B cell (primary cell): ENCODE results near the gene YWHAG. TPM values are rescaled to one million over a fixed set of nuclear protein-coding genes. Genes with fewer than 3 reads are reported as not detected.

Experiments
- ATAC-seq: fragments of 200-7000 bp; cut with Tn5 transposase; one replicate; pipeline ENCODE4 v1.10.0; 2021; ENCODE audit warnings: low read depth, mild to moderate bottlenecking, moderate number of reproducible peaks, moderate library complexity
- CTCF ChIA-PET: fragments of 350-600 bp; sonication (Branson Sonifier 250); formaldehyde crosslinking; loops from one replicate; lab custom pipeline; 2021; ENCODE audit warnings: antibody characterized with exemption, inconsistent platforms; lab: Charles Lee
- POLR2A ChIA-PET: fragments of 350-600 bp; sonication (Branson Sonifier 250); formaldehyde crosslinking; loops from one replicate; lab custom pipeline; 2021; ENCODE audit warnings: antibody characterized with exemption; lab: Charles Lee
- DNase-seq: peaks from one replicate; pipeline ENCODE4 v3.0.0; 2013
- H2AFZ ChIP-seq: 2 replicates; pipeline ENCODE4 v1.6.1; 2012; ENCODE audit warnings: mild to moderate bottlenecking, low read depth, low read length; ENCODE audit not compliant: insufficient read depth, poor library complexity, severe bottlenecking
- H3K27ac ChIP-seq, 2 donors: 1 replicate in 1 of 2; 2 replicates in 1 of 2; pipeline ENCODE4 v1.5.1; 2012 to 2013; ENCODE audit warnings: low read length in 2 of 2, mild to moderate bottlenecking in 2 of 2, moderate library complexity in 1 of 2
- H3K27me3 ChIP-seq, 4 experiments: fragments of 200-600 bp in 1 of 4; sonication (generic) in 1 of 4; replicated peaks in 1 of 4; 1 replicate in 2 of 4; 2 replicates in 2 of 4; pipeline versions ENCODE4 v1.6.1 to v1.7.0; 2013 to 2016; ENCODE audit warnings: low read length in 3 of 4, mild to moderate bottlenecking in 2 of 4, mixed read lengths in 1 of 4, moderate library complexity in 1 of 4; ENCODE audit not compliant: insufficient read depth in 4 of 4, control insufficient read depth in 3 of 4; ENCODE audit errors: control extremely low read depth in 1 of 4
- H3K36me3 ChIP-seq, 2 experiments: replicated peaks in 1 of 2; 1 replicate in 1 of 2; 2 replicates in 1 of 2; pipeline versions ENCODE4 v1.6.1 to v1.7.1; 2013; ENCODE audit warnings: low read length in 1 of 2; ENCODE audit not compliant: insufficient read depth in 2 of 2, control insufficient read depth in 1 of 2; ENCODE audit errors: control extremely low read depth in 1 of 2, extremely low read depth in 1 of 2
- H3K4me1 ChIP-seq, 2 donors: fragments of 200-600 bp in 1 of 2; sonication (generic) in 1 of 2; 1 replicate in 1 of 2; 2 replicates in 1 of 2; pipeline versions ENCODE4 v1.5.1 to v1.6.1; 2013 to 2017; ENCODE audit warnings: low read length in 2 of 2; ENCODE audit not compliant: control insufficient read depth in 2 of 2, insufficient read depth in 2 of 2
- H3K4me2 ChIP-seq: replicated peaks from 2 replicates; pipeline ENCODE3; 2012; ENCODE audit warnings: mild to moderate bottlenecking, low read depth, low read length; ENCODE audit not compliant: poor library complexity, severe bottlenecking
- H3K4me3 ChIP-seq, 5 experiments: fragments of 200-600 bp in 1 of 5; sonication (generic) in 1 of 5; 1 replicate in 3 of 5; 2 replicates in 2 of 5; pipeline versions ENCODE4 v1.5.1 to v1.7.0; 2011 to 2016; ENCODE audit warnings: low read length in 4 of 5, mild to moderate bottlenecking in 4 of 5, low read depth in 2 of 5, control low read depth in 1 of 5, moderate library complexity in 1 of 5; ENCODE audit not compliant: insufficient read depth in 1 of 5; ENCODE audit errors: control extremely low read depth in 1 of 5, extremely low read depth in 1 of 5
- H3K79me2 ChIP-seq: fragments of 200-600 bp; sonication (generic); one replicate; pipeline ENCODE4 v1.6.0; 2016; ENCODE audit warnings: low read length; ENCODE audit not compliant: control insufficient read depth, insufficient read depth
- H3K9ac ChIP-seq: fragments of 200-600 bp; sonication (generic); 2 replicates; pipeline ENCODE4 v1.6.1; 2017; ENCODE audit warnings: mild to moderate bottlenecking, low read length, moderate library complexity
- H3K9me3 ChIP-seq, 3 donors: one replicate each; pipeline versions ENCODE4 v1.6.1 to v1.7.1; 2013; ENCODE audit warnings: low read length in 2 of 3; ENCODE audit not compliant: control insufficient read depth in 2 of 3, insufficient read depth in 1 of 3; ENCODE audit errors: control extremely low read depth in 1 of 3
- H4K20me1 ChIP-seq: 2 replicates; pipeline ENCODE4 v1.6.0; 2012; ENCODE audit warnings: mild to moderate bottlenecking, low read length; ENCODE audit not compliant: insufficient read depth, control insufficient read depth, poor library complexity, severe bottlenecking
- H3K27ac Mint-ChIP-seq: one replicate; pipeline ENCODE4 v1.8.0; 2021; ENCODE audit warnings: mixed read lengths
- H3K27me3 Mint-ChIP-seq: one replicate; pipeline ENCODE4 v1.8.0; 2021; ENCODE audit warnings: mixed read lengths
- H3K4me1 Mint-ChIP-seq: one replicate; pipeline ENCODE4 v1.8.0; 2021; ENCODE audit warnings: mixed read lengths
- H3K4me3 Mint-ChIP-seq: one replicate; pipeline ENCODE4 v1.8.0; 2021; ENCODE audit warnings: mixed read lengths
- H3K9me3 Mint-ChIP-seq: one replicate; pipeline ENCODE4 v1.8.0; 2022; ENCODE audit warnings: mixed read lengths; ENCODE audit not compliant: insufficient read depth
- EZH2 ChIP-seq: IDR thresholded peaks from 2 replicates; pipeline ENCODE4 v1.6.1; 2012; ENCODE audit warnings: borderline replicate concordance, low read depth, mild to moderate bottlenecking, moderate library complexity, low read length; ENCODE audit not compliant: insufficient read depth, poor library complexity, severe bottlenecking
- WGBS: methylation state at CpG from one replicate; pipeline ENCODE4 v1.1.5; 2013; ENCODE audit warnings: missing lambda C conversion rate; ENCODE audit not compliant: insufficient coverage; 5-methylcytosine and 5-hydroxymethylcytosine counted together
- intact Hi-C: fragments of 100-400 bp; cut with micrococcal nuclease; formaldehyde crosslinking; loops from one replicate; pipeline ENCODE4 v1.10.0; 2022
- polyA plus RNA-seq: library from polyadenylated mRNA; depleted of rRNA; stranded (reverse); fragments of >200 nt; gene quantifications from 2 replicates; pipeline ENCODE4 v1.2.3, GENCODE V29; 2012
- total RNA-seq, 2 donors: library from RNA; stranded (reverse); fragments of 120-200 nt in 1 of 2; gene quantifications; 1 replicate in 1 of 2; 2 replicates in 1 of 2; pipeline versions ENCODE4 v1.2.3 to v1.2.4, GENCODE V29; 2013 to 2022
- TF ChIP-seq, protein P1 (sequence below): fragments of 200-600 bp; IDR thresholded peaks from one replicate; pipeline ENCODE4 v1.8.0; 2022; ENCODE audit warnings: antibody characterized with exemption, mild to moderate bottlenecking

Gene YWHAG
- total and polyA plus RNA-seq, 2 donors (not counting 1 experiment from before 2014, with no cell fraction given) = 6.6 to 51.6 TPM

DNA sequence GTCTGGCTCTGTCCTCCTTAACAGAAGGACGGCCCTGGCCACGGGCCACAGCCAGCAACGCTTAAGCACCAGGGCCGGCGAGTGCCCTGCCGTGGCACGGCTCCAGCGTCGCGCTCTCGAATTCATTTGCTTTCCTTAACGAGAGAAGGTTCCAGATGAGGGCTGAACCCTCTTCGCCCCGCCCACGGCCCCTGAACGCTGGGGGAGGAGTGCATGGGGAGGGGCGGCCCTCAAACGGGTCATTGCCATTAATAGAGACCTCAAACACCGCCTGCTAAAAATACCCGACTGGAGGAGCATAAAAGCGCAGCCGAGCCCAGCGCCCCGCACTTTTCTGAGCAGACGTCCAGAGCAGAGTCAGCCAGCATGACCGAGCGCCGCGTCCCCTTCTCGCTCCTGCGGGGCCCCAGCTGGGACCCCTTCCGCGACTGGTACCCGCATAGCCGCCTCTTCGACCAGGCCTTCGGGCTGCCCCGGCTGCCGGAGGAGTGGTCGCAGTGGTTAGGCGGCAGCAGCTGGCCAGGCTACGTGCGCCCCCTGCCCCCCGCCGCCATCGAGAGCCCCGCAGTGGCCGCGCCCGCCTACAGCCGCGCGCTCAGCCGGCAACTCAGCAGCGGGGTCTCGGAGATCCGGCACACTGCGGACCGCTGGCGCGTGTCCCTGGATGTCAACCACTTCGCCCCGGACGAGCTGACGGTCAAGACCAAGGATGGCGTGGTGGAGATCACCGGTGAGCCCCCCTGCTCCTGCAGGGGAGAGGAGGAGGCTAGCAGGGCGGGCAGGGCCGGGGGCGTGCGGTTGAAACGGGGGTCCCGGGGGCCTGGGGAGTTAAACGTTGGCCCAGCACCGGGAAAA is 56.2 kb downstream of the YWHAG start, which contains the start of gene HSPB1:
TSS of gene HSPB1 (plus strand) at position 327 of the 855 bp plus-strand sequence. CDS start at position 367, 40 bp downstream.
- POLR2A ChIA-PET = interaction anchor here (0.6 to 0.9 kb wide), 4 partner anchors 9 to 254 kb away, joined by 3 to 6 read pairs (median 5); no protein-coding TSS in a partner anchor
- peak within 1 kb of the TSS; percentile 52 to 65 for H3K27ac ChIP-seq
- no peaks in the 10 kb centered on the region for H3K27me3 ChIP-seq
- WGBS = under 1% methylated on average over 73 of the region's 75 CpGs
- peak within 1 kb of the TSS; percentile 78 for H3K9ac ChIP-seq
- H4K20me1 ChIP-seq = no peaks in the 10 kb centered on the region
- H3K27ac Mint-ChIP-seq = peak within 1 kb of the TSS; percentile 93
- peaks cover 10 to 21% of the 10 kb centered on the region in 2 donors for H3K4me1 ChIP-seq
- peaks cover 0 to 6% (median 0%) of the 10 kb centered on the region in 3 donors for H3K9me3 ChIP-seq
- no peaks in the 10 kb centered on the region for H3K79me2 ChIP-seq
- H3K4me3 ChIP-seq = peak within 1 kb of the TSS; percentile 38 to 73 (median 66)
- peak within 1 kb of the TSS; percentile 85 for H2AFZ ChIP-seq
- no peaks in the 10 kb centered on the region for H3K36me3 ChIP-seq
- H3K27me3 Mint-ChIP-seq = no peaks in the 10 kb centered on the region
- H3K4me2 ChIP-seq = peak within 1 kb of the TSS; percentile 99
- intact Hi-C loops = loop anchor here (1.0 kb wide), 4 partner anchors 11 to 56 kb away; partner anchors contain the start of gene YWHAG
- DNase-seq = peak; percentile 81
- CTCF ChIA-PET = interaction anchor here (0.6 to 5.5 kb wide), 5 partner anchors 9 to 14 kb away, joined by 3 to 31 read pairs (median 4); no protein-coding TSS in a partner anchor
- peak within 1 kb of the TSS; percentile 94 for H3K4me3 Mint-ChIP-seq
- H3K9me3 Mint-ChIP-seq = no peaks in the 10 kb centered on the region
- peak; percentile 75 for ATAC-seq
- H3K4me1 Mint-ChIP-seq = peaks cover 15% of the 10 kb centered on the region
- no peak for TF ChIP-seq EZH2
- TF ChIP-seq, protein P1, sequence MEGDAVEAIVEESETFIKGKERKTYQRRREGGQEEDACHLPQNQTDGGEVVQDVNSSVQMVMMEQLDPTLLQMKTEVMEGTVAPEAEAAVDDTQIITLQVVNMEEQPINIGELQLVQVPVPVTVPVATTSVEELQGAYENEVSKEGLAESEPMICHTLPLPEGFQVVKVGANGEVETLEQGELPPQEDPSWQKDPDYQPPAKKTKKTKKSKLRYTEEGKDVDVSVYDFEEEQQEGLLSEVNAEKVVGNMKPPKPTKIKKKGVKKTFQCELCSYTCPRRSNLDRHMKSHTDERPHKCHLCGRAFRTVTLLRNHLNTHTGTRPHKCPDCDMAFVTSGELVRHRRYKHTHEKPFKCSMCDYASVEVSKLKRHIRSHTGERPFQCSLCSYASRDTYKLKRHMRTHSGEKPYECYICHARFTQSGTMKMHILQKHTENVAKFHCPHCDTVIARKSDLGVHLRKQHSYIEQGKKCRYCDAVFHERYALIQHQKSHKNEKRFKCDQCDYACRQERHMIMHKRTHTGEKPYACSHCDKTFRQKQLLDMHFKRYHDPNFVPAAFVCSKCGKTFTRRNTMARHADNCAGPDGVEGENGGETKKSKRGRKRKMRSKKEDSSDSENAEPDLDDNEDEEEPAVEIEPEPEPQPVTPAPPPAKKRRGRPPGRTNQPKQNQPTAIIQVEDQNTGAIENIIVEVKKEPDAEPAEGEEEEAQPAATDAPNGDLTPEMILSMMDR = no peak
